Neural cell (in vitro differentiated cells): ENCODE measurements around the gene DIMT1. TPM values are rescaled to one million over a fixed set of nuclear protein-coding genes. Genes with fewer than 3 reads are reported as not detected.

Experiments
- H2AFZ ChIP-seq: fragments of 200-600, 300-800 bp; sonication (generic), shearing (Covaris generic); 2 replicates; pipeline ENCODE4 v1.6.0; 2014; ENCODE audit warnings: low read depth, mild to moderate bottlenecking, antibody characterized with exemption, low read length, moderate library complexity
- H3F3A ChIP-seq: fragments of 200-600 bp; shearing (Covaris generic); 2 replicates; pipeline ENCODE4 v1.6.1; 2016; ENCODE audit warnings: mild to moderate bottlenecking, moderate library complexity, mixed read lengths, antibody characterized with exemption, low read length; ENCODE audit not compliant: insufficient read depth, poor library complexity, severe bottlenecking
- H3K27ac ChIP-seq: fragments of 200-600, 300-800 bp; sonication (generic), shearing (Covaris generic); 2 replicates; pipeline ENCODE4 v1.5.1; 2014; ENCODE audit warnings: mild to moderate bottlenecking, low read length, moderate library complexity
- H3K27me3 ChIP-seq: fragments of 300-800, 200-600 bp; sonication (generic), shearing (Covaris generic); 2 replicates; pipeline ENCODE4 v1.6.0; 2014; ENCODE audit warnings: mild to moderate bottlenecking, low read depth, low read length, moderate library complexity; ENCODE audit not compliant: insufficient read depth
- H3K36me3 ChIP-seq: fragments of 300-800, 200-600 bp; sonication (generic), shearing (Covaris generic); 2 replicates; pipeline ENCODE4 v1.5.1; 2014; ENCODE audit warnings: mild to moderate bottlenecking, antibody characterized with exemption, low read length, moderate library complexity; ENCODE audit not compliant: insufficient read depth
- H3K4me2 ChIP-seq: fragments of 300-800, 200-600 bp; sonication (generic), shearing (Covaris generic); 2 replicates; pipeline ENCODE4 v1.6.0; 2014; ENCODE audit warnings: mild to moderate bottlenecking, low read length
- H3K4me3 ChIP-seq: fragments of 300-800, 200-600 bp; sonication (generic), shearing (Covaris generic); 2 replicates; pipeline ENCODE4 v1.5.1; 2014; ENCODE audit warnings: mild to moderate bottlenecking, low read length, moderate library complexity
- H3K79me2 ChIP-seq: fragments of 200-600 bp; shearing (Covaris generic); replicated peaks from 2 replicates; pipeline ENCODE4 v1.6.0; 2014; ENCODE audit warnings: mild to moderate bottlenecking, low read length, moderate library complexity; ENCODE audit not compliant: insufficient read depth
- H3K9ac ChIP-seq: fragments of 300-800, 200-600 bp; sonication (generic), shearing (Covaris generic); 2 replicates; pipeline ENCODE4 v1.6.1; 2016; ENCODE audit warnings: mild to moderate bottlenecking, low read length, mixed read lengths
- H3K9me2 ChIP-seq: fragments of 200-600 bp; shearing (Covaris generic); 2 replicates; pipeline ENCODE4 v1.6.1; 2016; ENCODE audit warnings: mild to moderate bottlenecking, low read length, mixed read lengths; ENCODE audit not compliant: insufficient read depth
- H3K9me3 ChIP-seq: fragments of 200-600, 300-800 bp; sonication (generic), shearing (Covaris generic); 2 replicates; pipeline ENCODE4 v1.6.1; 2016; ENCODE audit warnings: mild to moderate bottlenecking, mixed run types, low read length, moderate library complexity, mixed read lengths
- H4K20me1 ChIP-seq: fragments of 200-600 bp; shearing (Covaris generic); 2 replicates; pipeline ENCODE4 v1.6.1; 2016; ENCODE audit warnings: mild to moderate bottlenecking, mixed run types; ENCODE audit not compliant: insufficient read depth
- CTCF ChIP-seq: fragments of 450-650 bp; IDR thresholded peaks from 2 replicates; pipeline ENCODE4 v1.5.1; 2014; ENCODE audit warnings: antibody characterized with exemption, mild to moderate bottlenecking, moderate library complexity; ENCODE audit not compliant: poor library complexity, severe bottlenecking
- EP300 ChIP-seq: fragments of 450-650 bp; conservative IDR thresholded peaks from 2 replicates; pipeline ENCODE4 v1.6.1; 2014; ENCODE audit warnings: antibody characterized with exemption, mild to moderate bottlenecking, moderate library complexity; ENCODE audit not compliant: poor library complexity, severe bottlenecking
- EZH2 ChIP-seq: fragments of 200-600, 300-800 bp; shearing (Covaris generic), sonication (generic); IDR thresholded peaks from 2 replicates; pipeline ENCODE4 v1.6.1; 2014; ENCODE audit warnings: antibody characterized with exemption, low read length, borderline replicate concordance, mild to moderate bottlenecking; ENCODE audit not compliant: insufficient read depth, poor library complexity, severe bottlenecking
- MXI1 ChIP-seq: fragments of 450-650 bp; conservative IDR thresholded peaks from 2 replicates; pipeline ENCODE4 v1.6.1; 2014; ENCODE audit warnings: antibody characterized with exemption, mild to moderate bottlenecking; ENCODE audit not compliant: poor library complexity, severe bottlenecking
- POLR2AphosphoS5 ChIP-seq: IDR thresholded peaks from 2 replicates; pipeline ENCODE4 v1.6.1; 2012
- RAD21 ChIP-seq: fragments of 450-650 bp; conservative IDR thresholded peaks from 2 replicates; pipeline ENCODE4 v1.6.1; 2014; ENCODE audit warnings: antibody characterized with exemption, mild to moderate bottlenecking, moderate library complexity
- SMC3 ChIP-seq: fragments of 450-650 bp; conservative IDR thresholded peaks from 2 replicates; pipeline ENCODE4 v1.6.1; 2014; ENCODE audit warnings: antibody characterized with exemption, mild to moderate bottlenecking, moderate library complexity; ENCODE audit not compliant: poor library complexity
- TAF1 ChIP-seq: IDR thresholded peaks from 2 replicates; pipeline ENCODE4 v1.6.1; 2012; ENCODE audit warnings: low read depth
- polyA plus RNA-seq: library from polyadenylated mRNA; depleted of rRNA; stranded (reverse); fragments of >200 nt; gene quantifications from 2 replicates; pipeline ENCODE4 v1.2.3, GENCODE V29; 2014
- TF ChIP-seq, protein P1 (sequence below): IDR thresholded peaks from 2 replicates; pipeline ENCODE4 v1.6.1; 2012; ENCODE audit warnings: borderline replicate concordance

The DIMT1 gene
- polyA plus RNA-seq, 1 donor from 2014 or later = 15.2 TPM

DNA sequence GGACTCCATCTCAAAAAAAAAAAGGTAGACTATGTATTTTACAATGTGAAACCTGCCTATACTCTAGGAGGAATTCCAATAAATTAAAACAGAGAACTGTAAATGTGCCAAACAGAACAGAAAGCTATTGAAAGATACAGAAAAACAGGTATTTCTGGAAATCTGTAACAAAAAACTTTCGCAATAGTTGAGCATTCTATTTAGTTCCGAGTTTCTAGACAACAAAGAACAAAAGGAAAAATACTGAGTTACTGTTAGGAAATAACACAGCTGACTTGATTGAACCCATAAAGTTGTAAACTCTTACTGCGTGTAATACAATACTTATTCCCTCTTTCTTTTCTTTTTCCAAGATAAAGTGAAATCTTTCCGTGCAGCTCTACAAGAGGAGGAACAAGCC is 18.6 kb downstream of the DIMT1 start:
- TF ChIP-seq, protein P1, sequence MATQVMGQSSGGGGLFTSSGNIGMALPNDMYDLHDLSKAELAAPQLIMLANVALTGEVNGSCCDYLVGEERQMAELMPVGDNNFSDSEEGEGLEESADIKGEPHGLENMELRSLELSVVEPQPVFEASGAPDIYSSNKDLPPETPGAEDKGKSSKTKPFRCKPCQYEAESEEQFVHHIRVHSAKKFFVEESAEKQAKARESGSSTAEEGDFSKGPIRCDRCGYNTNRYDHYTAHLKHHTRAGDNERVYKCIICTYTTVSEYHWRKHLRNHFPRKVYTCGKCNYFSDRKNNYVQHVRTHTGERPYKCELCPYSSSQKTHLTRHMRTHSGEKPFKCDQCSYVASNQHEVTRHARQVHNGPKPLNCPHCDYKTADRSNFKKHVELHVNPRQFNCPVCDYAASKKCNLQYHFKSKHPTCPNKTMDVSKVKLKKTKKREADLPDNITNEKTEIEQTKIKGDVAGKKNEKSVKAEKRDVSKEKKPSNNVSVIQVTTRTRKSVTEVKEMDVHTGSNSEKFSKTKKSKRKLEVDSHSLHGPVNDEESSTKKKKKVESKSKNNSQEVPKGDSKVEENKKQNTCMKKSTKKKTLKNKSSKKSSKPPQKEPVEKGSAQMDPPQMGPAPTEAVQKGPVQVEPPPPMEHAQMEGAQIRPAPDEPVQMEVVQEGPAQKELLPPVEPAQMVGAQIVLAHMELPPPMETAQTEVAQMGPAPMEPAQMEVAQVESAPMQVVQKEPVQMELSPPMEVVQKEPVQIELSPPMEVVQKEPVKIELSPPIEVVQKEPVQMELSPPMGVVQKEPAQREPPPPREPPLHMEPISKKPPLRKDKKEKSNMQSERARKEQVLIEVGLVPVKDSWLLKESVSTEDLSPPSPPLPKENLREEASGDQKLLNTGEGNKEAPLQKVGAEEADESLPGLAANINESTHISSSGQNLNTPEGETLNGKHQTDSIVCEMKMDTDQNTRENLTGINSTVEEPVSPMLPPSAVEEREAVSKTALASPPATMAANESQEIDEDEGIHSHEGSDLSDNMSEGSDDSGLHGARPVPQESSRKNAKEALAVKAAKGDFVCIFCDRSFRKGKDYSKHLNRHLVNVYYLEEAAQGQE = no peak
- TF ChIP-seq MXI1 = no peak
- no peak for TF ChIP-seq POLR2AphosphoS5
- H3F3A ChIP-seq = no peaks in the 10 kb centered on the region
- H3K4me3 ChIP-seq = no peak overlapping the region
- no peaks in the 10 kb centered on the region for H4K20me1 ChIP-seq
- H3K9ac ChIP-seq = no peak overlapping the region
- no peaks in the 10 kb centered on the region for H3K9me3 ChIP-seq
- no peaks in the 10 kb centered on the region for H3K27me3 ChIP-seq
- H3K36me3 ChIP-seq = peaks cover 15% of the 10 kb centered on the region
- H3K27ac ChIP-seq = no peak overlapping the region
- no peaks in the 10 kb centered on the region for H3K9me2 ChIP-seq
- no peaks in the 10 kb centered on the region for H3K79me2 ChIP-seq
- H2AFZ ChIP-seq = no peak overlapping the region
- no peak overlapping the region for H3K4me2 ChIP-seq

- H4K20me1 ChIP-seq = no peaks in the 10 kb centered on the region
- TF ChIP-seq, protein P1 = no peak
- TF ChIP-seq POLR2AphosphoS5 (no peak), RAD21 (no peak), TAF1 (no peak), CTCF (no peak), EP300 (no peak), SMC3 (no peak), EZH2 (no peak), MXI1 (no peak)
- no peaks in the 10 kb centered on the region for H3K9me3 ChIP-seq
- no peaks in the 10 kb centered on the region for H3K9me2 ChIP-seq
- H3F3A ChIP-seq = no peaks in the 10 kb centered on the region
- H3K4me3 ChIP-seq = no peak overlapping the region
- no peak overlapping the region for H3K27ac ChIP-seq
- H3K9ac ChIP-seq = no peak overlapping the region
- H3K36me3 ChIP-seq = peaks cover 31% of the 10 kb centered on the region
- H2AFZ ChIP-seq = no peak overlapping the region
- H3K79me2 ChIP-seq = no peaks in the 10 kb centered on the region
- no peak overlapping the region for H3K4me2 ChIP-seq
- no peaks in the 10 kb centered on the region for H3K27me3 ChIP-seq
These were observed 27.6 kb downstream of the DIMT1 start for GRCh38 chr5:62376064-62376463.
